K562 (cell line): ENCODE results near the gene MFAP3. TPM values are rescaled to one million over a fixed set of nuclear protein-coding genes. Genes with fewer than 3 reads are reported as not detected.

Experiments
- CBFA2T2 ChIP-seq: fragments of 450-650 bp; conservative IDR thresholded peaks from 2 replicates; pipeline ENCODE4 v1.6.1; 2017; ENCODE audit warnings: mild to moderate bottlenecking
- ETV5 ChIP-seq: sonication (generic); formaldehyde crosslinking; IDR thresholded peaks from 2 replicates; pipeline ENCODE4 v1.4.0; 2020; ENCODE audit warnings: low read depth, mild to moderate bottlenecking, missing genetic modification reagents
- EZH2 ChIP-seq: IDR thresholded peaks from 2 replicates; pipeline ENCODE4 v1.6.1; 2012; ENCODE audit warnings: low read depth, mild to moderate bottlenecking, inconsistent platforms, low read length, borderline replicate concordance
- GATA2 ChIP-seq: sonication (generic); formaldehyde crosslinking; IDR thresholded peaks from 2 replicates; pipeline ENCODE4 v1.4.0; 2020; ENCODE audit warnings: mild to moderate bottlenecking, missing genetic modification reagents
- RBM15 ChIP-seq: fragments of 200-400 bp; formaldehyde crosslinking; IDR thresholded peaks from 2 replicates; pipeline ENCODE4 v1.6.1; 2018; ENCODE audit warnings: mild to moderate bottlenecking, low read length, moderate library complexity; ENCODE audit not compliant: insufficient read depth
- SRF ChIP-seq, 2 experiments: fragments of 250-450, 450-650 bp in 1 of 2; sonication (Bioruptor Pico) in 1 of 2; sonication (generic) in 1 of 2; formaldehyde crosslinking; IDR thresholded peaks; 2 replicates each; pipeline versions ENCODE4 v1.5.0 to v1.5.1; 2020 to 2022; ENCODE audit warnings: mild to moderate bottlenecking in 1 of 2, missing genetic modification reagents in 1 of 2
- TCF7 ChIP-seq: sonication (generic); IDR thresholded peaks from 2 replicates; pipeline ENCODE4 v1.6.1; 2016; ENCODE audit warnings: antibody characterized with exemption, borderline replicate concordance
- TCFL5 ChIP-seq: fragments of 250-450 bp; sonication (Bioruptor Pico); conservative IDR thresholded peaks from 2 replicates; pipeline ENCODE4 v1.6.1; 2021; ENCODE audit warnings: mild to moderate bottlenecking, moderate library complexity, matching md5 sums
- TFAM ChIP-seq: fragments of 250-450 bp; sonication (Bioruptor Pico); conservative IDR thresholded peaks from 2 replicates; pipeline ENCODE4 v1.5.0; 2021; ENCODE audit warnings: mild to moderate bottlenecking, moderate library complexity
- polyA plus RNA-seq, 8 experiments: library from polyadenylated mRNA; depleted of rRNA in 4 of 8; stranded (reverse) in 5 of 8; unstranded in 3 of 8; fragments of >200 nt; fragmentation: Nextera tagmentation in 2 of 8; fragmentation: Illumina TruSeq in 1 of 8; extraction: Ambion mirVana in 2 of 8; extraction: Trizol in 1 of 8; gene quantifications; 2 replicates each; pipeline versions ENCODE4 v1.2.1 to v1.2.3, GENCODE V29; 2011 to 2014; ENCODE audit warnings: inconsistent platforms in 1 of 8, missing spikeins in 1 of 8
- total RNA-seq, 7 experiments: library from RNA; depleted of rRNA in 6 of 7; stranded (reverse); fragments of >200 nt in 6 of 7; fragmentation: Illumina TruSeq in 2 of 7; extraction: Trizol in 2 of 7; gene quantifications; 2 replicates each; pipeline versions ENCODE4 v1.2.1 to v1.2.3, GENCODE V29; 2011 to 2021; ENCODE audit warnings: low replicate concordance in 1 of 7
- TF ChIP-seq, protein P1 (sequence below), 2 experiments: fragments of 450-650 bp; formaldehyde crosslinking in 1 of 2; IDR thresholded peaks; 2 replicates each; pipeline versions ENCODE4 v1.4.0 to v1.6.1; 2014 to 2020; ENCODE audit warnings: mild to moderate bottlenecking in 2 of 2, borderline replicate concordance in 1 of 2, low read depth in 1 of 2
- TF ChIP-seq, protein P2 (sequence below), 2 experiments: fragments of 150-350 bp in 1 of 2; IDR thresholded peaks; 2 replicates each; pipeline ENCODE4 v1.6.1; 2012 to 2016; ENCODE audit warnings: low read depth in 2 of 2, low read length in 2 of 2, mild to moderate bottlenecking in 1 of 2, moderate library complexity in 1 of 2
- TF ChIP-seq, protein P3 (sequence below): fragments of 450-650 bp; IDR thresholded peaks from 2 replicates; pipeline ENCODE4 v1.7.0; 2016; ENCODE audit warnings: borderline replicate concordance

MFAP3 gene
- total and polyA plus RNA-seq, 9 of the 15 experiments (the other 6 are each of a cell fraction or from before 2014, with no cell fraction given): 9.5 to 39.1 (median 20.7) TPM

DNA sequence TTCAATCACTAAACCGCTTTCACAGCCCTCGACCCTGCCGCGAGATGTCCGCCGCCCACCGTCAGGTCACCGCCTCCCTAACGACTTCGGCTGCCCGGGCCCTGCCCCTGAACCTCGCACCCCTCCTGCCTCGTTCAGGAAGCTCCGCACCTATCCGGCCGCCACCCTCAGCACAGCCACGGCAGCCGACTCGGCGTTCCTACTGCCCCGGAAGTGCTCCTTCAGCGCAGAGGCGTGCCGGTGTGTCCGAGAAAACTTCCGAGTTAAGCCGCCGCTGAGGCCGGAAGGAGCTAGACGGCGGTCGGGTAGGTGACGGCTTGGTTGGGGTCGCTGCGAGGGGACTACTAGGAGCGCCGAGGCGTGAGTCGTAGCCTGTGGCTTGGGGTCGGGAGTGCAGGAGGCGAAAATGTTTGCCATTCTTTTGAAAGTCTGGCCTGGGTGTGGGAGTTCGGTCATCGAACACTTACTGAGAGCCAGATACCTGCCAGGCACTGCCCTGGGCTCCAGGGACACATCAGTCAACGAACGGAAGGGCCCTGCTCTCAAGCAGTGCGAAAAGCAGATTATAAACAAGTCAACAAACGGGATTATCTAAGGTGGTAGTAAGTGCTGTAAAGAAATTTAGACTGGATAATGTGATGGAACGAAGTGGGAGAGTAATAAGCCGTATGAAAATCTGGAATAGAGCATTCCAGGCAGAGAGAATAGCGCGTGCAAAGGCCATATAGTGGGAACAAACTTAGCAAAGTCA, at the start of gene MFAP3, which contains the start of gene FAM114A2 (continued):
- TF ChIP-seq, protein P1, sequence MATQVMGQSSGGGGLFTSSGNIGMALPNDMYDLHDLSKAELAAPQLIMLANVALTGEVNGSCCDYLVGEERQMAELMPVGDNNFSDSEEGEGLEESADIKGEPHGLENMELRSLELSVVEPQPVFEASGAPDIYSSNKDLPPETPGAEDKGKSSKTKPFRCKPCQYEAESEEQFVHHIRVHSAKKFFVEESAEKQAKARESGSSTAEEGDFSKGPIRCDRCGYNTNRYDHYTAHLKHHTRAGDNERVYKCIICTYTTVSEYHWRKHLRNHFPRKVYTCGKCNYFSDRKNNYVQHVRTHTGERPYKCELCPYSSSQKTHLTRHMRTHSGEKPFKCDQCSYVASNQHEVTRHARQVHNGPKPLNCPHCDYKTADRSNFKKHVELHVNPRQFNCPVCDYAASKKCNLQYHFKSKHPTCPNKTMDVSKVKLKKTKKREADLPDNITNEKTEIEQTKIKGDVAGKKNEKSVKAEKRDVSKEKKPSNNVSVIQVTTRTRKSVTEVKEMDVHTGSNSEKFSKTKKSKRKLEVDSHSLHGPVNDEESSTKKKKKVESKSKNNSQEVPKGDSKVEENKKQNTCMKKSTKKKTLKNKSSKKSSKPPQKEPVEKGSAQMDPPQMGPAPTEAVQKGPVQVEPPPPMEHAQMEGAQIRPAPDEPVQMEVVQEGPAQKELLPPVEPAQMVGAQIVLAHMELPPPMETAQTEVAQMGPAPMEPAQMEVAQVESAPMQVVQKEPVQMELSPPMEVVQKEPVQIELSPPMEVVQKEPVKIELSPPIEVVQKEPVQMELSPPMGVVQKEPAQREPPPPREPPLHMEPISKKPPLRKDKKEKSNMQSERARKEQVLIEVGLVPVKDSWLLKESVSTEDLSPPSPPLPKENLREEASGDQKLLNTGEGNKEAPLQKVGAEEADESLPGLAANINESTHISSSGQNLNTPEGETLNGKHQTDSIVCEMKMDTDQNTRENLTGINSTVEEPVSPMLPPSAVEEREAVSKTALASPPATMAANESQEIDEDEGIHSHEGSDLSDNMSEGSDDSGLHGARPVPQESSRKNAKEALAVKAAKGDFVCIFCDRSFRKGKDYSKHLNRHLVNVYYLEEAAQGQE (IDR thresholded peaks at IDR 0.05; ENCODE audit: borderline replicate concordance): peak; percentile 10; the same call in 1 of the 2 replicates
- TF ChIP-seq, protein P1 (CRISPR knock-in tag; IDR thresholded peaks at IDR 0.05; ENCODE audit: low read depth): no peak
- TF ChIP-seq EZH2 (no peak), ETV5 (CRISPR knock-in tag) (peak; percentile 93), TFAM (CRISPR knock-in tag) (no peak), TCF7 (peak; percentile 66; the same call in 1 of the 2 replicates), RBM15 (no peak), GATA2 (CRISPR knock-in tag) (no peak), SRF (CRISPR knock-in tag; IDR thresholded peaks at IDR 0.05) (peak in 1 of 2 experiments; percentile 89; a peak in 1 of 4 replicates), CBFA2T2 (no peak), TCFL5 (no peak)
- TF ChIP-seq, protein P2, sequence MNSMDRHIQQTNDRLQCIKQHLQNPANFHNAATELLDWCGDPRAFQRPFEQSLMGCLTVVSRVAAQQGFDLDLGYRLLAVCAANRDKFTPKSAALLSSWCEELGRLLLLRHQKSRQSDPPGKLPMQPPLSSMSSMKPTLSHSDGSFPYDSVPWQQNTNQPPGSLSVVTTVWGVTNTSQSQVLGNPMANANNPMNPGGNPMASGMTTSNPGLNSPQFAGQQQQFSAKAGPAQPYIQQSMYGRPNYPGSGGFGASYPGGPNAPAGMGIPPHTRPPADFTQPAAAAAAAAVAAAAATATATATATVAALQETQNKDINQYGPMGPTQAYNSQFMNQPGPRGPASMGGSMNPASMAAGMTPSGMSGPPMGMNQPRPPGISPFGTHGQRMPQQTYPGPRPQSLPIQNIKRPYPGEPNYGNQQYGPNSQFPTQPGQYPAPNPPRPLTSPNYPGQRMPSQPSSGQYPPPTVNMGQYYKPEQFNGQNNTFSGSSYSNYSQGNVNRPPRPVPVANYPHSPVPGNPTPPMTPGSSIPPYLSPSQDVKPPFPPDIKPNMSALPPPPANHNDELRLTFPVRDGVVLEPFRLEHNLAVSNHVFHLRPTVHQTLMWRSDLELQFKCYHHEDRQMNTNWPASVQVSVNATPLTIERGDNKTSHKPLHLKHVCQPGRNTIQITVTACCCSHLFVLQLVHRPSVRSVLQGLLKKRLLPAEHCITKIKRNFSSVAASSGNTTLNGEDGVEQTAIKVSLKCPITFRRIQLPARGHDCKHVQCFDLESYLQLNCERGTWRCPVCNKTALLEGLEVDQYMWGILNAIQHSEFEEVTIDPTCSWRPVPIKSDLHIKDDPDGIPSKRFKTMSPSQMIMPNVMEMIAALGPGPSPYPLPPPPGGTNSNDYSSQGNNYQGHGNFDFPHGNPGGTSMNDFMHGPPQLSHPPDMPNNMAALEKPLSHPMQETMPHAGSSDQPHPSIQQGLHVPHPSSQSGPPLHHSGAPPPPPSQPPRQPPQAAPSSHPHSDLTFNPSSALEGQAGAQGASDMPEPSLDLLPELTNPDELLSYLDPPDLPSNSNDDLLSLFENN (IDR thresholded peaks at IDR 0.05; ENCODE audit: low read depth in 2 of 2, low read length in 2 of 2): peak in 1 of 2 experiments; percentile 66; a peak in 1 of 4 replicates
- TF ChIP-seq, protein P3, sequence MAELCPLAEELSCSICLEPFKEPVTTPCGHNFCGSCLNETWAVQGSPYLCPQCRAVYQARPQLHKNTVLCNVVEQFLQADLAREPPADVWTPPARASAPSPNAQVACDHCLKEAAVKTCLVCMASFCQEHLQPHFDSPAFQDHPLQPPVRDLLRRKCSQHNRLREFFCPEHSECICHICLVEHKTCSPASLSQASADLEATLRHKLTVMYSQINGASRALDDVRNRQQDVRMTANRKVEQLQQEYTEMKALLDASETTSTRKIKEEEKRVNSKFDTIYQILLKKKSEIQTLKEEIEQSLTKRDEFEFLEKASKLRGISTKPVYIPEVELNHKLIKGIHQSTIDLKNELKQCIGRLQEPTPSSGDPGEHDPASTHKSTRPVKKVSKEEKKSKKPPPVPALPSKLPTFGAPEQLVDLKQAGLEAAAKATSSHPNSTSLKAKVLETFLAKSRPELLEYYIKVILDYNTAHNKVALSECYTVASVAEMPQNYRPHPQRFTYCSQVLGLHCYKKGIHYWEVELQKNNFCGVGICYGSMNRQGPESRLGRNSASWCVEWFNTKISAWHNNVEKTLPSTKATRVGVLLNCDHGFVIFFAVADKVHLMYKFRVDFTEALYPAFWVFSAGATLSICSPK: no peak
